CD4-positive, alpha-beta T cell treated with Interleukin-4 for 1 hour (primary cell): ENCODE data around the gene SLC25A39.

Experiments
- DNase-seq, 2 donors: peaks; one replicate each; pipeline ENCODE4 v3.0.0-alpha.2; 2020 to 2022

Gene SLC25A39

GRCh38 chr17:44272321-44272951 lies 52.2 kb downstream of the SLC25A39 start:
- DNase-seq: no peak
